Activated CD4-positive, CD25-positive, alpha-beta regulatory T cell treated with anti-CD3 and anti-CD28 coated beads, Interleukin-2, amount 50 U/mL, for 24 hours (primary cell): ENCODE data around the gene GNAZ.

Experiments used
- ATAC-seq, 2 donors: fragments of 150-1000 bp; cut with Tn5 transposase; one replicate each; pipeline ENCODE4 v1.10.0; 2021; ENCODE audit warnings: mild to moderate bottlenecking in 1 of 2, moderate library complexity in 1 of 2

The GNAZ gene

DNA sequence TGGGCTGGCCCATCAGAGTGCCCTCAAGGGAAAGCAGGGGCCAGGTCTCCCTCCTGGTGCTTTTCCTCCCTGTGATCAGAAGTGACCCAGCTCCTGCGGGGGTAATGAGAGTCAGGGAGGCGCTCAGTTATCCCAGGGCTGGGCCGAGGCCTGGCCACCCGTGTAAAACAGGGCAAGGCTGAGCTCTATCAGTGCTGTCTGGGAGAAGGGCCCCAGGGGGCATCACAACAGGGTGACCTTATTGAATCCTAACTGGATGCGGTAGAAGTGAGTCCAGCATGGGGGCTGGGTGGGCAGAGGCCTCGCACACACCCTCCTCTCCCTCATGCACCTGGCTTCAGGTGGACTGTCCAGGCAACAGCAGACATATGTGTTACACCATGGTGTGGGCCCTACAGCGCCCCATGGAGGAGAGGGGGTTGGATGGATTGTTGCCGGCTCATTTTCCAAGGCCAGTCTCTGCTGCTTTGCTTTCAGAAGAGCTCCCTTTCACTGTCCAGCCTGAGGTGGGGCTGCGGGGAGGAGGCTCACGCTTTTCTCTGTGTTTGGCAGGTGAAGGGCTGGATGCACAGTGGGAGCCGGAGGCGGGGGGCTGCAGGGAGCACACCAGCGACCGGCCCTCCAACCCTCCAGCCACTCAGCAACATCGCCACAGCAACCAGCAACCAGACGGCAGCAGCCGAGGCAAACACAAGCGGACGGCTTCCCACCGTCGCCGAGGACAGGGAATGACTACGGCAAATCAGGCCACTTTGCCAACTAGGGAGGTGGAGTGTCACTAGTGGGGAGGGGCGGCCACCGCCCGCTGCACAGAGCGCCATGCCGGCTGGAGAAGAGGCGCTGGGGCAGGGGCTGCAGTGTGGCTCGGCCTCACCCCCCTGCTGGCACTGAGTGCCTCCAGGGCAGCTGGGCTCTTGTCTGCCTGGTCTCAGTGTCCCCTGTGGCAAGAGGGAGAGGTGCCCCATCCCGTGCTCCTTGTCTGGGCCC is 24.7 kb downstream of the GNAZ start:
- ATAC-seq: no peak

DNA sequence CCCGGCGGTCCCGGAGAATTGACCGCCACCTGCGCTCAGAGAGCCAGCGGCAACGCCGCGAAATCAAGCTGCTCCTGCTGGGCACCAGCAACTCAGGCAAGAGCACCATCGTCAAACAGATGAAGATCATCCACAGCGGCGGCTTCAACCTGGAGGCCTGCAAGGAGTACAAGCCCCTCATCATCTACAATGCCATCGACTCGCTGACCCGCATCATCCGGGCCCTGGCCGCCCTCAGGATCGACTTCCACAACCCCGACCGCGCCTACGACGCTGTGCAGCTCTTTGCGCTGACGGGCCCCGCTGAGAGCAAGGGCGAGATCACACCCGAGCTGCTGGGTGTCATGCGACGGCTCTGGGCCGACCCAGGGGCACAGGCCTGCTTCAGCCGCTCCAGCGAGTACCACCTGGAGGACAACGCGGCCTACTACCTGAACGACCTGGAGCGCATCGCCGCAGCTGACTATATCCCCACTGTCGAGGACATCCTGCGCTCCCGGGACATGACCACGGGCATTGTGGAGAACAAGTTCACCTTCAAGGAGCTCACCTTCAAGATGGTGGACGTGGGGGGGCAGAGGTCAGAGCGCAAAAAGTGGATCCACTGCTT is 25.5 kb downstream of the GNAZ start:
- ATAC-seq: no peak

DNA sequence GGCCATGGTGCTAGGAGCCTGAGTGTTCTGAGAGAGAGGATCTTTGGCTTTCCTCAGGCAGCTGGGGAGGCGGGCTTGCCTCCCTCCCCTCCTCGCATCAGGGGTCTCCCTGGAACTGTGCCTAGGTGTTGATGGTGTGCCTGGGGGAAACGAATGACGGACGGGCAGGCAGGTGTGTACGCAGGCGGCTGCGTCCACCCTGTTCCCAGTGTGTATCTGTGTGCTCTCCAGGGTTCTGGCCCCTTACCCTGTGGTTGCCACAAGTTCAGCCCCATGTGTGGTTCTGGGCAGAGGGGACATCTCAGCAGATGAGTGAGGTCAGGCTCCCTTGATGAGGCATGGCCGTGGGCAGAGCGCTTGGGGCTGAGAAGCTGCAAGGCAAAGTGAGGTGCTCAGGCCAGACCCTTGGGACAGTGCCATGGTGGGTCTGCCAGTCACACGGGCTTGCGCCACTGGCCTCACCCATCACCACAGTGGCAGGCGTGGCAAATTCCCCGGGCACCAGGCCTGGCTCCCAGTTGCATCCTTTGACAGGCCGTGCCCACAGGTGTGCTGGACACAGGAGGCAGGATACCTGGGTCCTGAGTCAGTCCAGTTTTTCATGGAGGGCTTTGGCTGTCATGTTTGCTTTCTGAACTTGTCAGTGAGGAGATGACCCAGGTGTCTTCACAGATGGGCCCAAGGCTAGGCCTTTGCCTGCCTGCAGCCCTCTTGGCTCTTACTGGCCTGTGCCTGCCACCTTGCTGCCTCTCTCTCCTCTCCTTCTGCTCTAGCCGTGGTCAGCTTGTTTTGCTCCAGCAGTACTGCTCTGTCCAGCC is 27.3 kb downstream of the GNAZ start:
- ATAC-seq: peak in 1 of 2 donors; percentile 22

DNA sequence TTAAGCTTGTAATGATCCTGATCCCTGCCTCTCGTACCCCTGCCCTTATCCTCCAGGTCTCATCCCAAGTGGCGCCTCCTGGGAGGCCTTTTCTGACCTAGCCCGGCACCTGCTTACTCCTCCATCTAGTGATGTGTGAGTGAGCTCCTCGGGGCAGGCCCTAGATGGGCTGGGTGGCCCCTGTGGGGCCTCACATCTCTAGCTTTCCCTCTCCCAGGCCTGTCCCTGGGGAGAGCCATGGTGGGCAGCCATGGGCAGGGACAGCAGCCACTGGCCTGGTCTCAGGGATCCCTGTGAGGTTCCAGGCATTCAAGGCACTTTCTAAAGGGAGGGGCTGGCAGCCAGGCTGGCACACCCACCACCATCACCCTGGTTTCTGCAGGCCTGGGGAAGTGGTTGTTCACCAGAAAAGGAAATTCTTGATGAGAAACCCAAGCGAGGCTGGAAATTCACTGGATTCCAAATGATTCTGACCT is 27.9 kb downstream of the GNAZ start:
- ATAC-seq: no peak

DNA sequence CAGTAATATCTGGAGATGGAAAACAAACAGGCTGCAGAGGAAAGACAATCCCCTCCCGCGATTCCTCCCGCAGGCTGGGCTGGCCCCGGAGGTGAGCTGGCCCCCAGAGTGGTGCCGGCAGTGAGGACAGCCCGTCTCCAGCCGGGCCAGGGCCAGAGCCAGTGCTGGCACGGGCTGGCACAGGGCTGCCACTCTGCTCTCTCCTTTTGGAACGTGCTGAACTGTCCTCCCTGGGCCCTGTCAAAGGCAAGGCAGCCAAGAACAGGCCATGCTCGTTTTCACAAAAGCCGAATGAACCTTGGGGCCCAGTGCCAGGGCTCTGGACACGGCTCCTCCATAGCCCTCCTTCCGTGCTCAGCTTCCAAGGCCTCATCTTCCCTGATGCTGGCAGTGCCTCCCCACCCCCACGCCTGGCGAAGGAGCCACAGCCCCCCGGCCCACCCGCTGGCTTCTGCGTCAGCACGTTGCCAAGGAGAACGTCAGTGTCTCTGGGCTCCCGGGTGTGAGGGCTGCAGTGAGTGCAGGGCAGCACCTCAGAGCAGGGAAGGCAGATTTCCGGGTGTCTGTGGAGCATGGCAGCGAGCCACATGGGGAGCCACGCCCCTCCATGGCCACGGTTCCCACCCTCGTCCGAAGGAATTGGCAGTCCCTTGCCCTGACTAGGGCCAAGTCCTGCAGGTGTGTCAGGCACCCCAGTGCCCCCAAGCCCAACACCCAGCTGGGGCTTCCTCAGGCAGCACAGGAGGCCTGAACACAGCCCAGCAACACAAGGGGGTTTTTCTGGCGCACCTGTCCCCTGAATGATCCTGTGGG is 28.6 kb downstream of the GNAZ start:
- no peak for ATAC-seq

DNA sequence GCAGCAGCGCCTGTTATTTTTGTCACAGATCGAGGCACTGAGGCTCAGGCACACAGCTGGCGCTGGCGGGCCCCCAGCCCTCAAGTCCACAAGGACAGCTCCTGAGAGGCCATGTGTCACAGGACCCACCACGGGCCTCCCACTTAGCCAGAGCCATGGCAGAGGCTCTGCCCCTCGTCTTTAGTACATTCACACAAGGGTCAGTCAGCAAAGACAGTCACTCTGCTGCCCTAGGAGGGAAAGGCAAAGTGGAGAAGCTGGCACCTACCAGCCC is 29.1 kb downstream of the GNAZ start:
- no peak for ATAC-seq

DNA sequence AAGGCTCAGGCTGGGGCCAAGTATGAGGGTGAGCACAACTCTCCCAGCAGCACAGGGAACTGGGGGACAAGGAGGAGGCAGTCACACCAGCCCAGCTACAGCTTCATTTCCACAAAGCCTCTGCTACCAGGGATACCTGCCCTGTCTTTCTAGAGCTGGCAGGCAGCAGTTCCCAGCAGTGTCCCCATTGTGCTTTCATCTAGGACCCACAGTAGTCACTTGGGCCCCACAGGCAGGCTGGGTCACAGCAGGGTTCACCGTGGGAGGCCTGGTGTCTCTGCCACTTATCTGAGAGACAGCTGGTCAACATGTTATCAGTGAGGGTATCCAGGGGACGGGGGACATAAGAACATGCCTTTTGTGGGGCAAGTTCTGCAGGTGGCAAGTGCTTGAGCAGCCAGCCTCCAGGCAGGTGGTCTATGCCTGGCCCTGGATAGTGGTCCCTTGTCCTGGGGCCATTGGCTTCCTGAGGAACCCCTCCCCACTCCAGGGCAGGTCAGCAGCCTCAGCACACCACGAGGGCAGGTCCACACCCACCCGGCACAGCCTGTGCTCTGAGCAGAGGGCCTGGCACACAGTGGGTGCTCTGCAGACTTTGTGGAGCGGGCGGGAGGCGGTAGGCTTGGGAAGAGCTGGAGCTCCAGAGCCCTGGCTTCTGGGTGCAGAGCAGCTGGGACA is 29.9 kb downstream of the GNAZ start:
- no peak for ATAC-seq

- no peak for ATAC-seq
Observed at GRCh38 chr22:23101524-23101923, 31.2 kb downstream of the GNAZ start.

GRCh38 chr22:23102002-23102655 is 31.8 kb downstream of the GNAZ start:
- ATAC-seq: no peak

DNA sequence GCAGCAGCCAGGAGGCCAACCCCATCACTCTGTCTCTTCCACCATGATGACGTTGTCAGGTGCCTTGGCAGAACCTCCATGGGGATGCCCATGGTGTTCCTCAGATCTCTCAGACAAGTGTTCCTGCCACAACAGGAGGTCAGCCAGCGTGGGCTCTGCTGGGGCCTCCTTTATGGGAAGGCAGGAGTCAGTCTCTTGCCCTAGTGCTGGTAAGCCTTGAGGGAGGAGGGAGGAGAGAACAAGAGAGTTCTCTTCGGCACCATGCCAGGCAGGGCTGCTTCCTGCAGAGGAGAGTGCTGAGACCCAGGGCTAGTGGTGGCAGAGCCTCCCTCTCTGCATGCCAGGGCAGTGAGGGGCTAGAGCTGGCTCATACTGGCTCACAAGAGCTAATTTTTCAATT is 32.5 kb downstream of the GNAZ start:
- no peak for ATAC-seq

DNA sequence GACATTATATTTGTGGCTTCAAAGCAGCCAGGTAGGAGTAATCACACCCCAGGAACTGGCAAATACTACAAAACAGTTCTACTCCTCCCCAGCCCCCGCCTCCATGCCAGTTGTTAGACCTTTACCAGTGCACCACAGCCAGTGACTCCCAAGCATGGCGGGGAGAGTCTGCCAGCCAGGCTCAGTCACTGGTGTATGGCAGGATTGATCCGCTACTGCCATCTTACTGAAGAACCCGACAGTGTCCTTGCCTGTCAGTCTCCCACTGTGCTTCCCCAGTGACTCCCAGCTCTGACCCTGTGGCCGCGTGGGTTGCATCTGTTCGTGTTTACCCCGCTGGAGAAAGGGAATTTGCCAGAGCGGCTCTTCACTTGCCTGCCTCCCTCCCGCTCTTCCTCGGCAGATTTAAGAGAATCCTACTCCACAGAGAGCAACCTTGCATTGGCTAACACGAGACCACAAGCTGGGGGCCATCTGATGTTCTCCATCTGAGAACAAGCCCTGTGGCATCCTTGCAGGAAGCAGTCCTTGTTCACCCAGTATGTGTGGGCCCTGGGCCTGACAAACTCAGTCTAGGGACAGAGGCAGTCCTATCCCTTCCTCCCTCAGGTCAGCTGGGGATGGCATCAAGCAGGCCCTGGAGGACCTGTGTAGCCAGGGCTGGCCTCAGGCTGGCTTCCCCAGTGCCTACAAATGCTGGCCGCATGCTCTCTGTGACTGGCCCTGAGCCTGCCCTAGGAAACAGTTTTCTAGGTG is 33.1 kb downstream of the GNAZ start:
- no peak for ATAC-seq

GRCh38 chr22:23104187-23104971 is 34.1 kb downstream of the GNAZ start:
- no peak for ATAC-seq

GRCh38 chr22:23105304-23105703 is 35.0 kb downstream of the GNAZ start:
- ATAC-seq: no peak

- no peak for ATAC-seq
Observed at GRCh38 chr22:23105919-23106318, 35.6 kb downstream of the GNAZ start.

DNA sequence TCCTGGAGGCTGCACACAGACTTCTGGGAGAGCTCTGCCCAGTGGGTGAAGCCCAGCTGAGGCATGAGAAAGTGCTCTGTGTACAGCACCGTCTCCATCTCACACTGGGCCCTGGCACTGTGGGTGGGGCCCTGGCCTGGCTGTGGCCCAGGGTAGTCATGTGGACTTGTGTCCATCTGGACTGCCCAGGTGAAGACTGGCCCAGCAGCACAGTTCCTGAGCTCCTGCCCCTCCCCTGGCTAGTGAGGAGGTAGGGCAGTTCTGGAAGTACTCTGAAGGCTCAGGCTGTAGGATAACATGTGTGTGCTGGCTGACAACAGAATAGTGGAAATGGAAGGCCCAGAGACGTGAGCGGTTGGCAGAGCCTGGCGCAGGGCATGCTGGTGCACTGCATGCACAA is 36.0 kb downstream of the GNAZ start:
- no peak for ATAC-seq

- no peak for ATAC-seq
Observed at GRCh38 chr22:23106906-23107367, 36.6 kb downstream of the GNAZ start.

GRCh38 chr22:23107487-23108248 is 37.3 kb downstream of the GNAZ start:
- ATAC-seq: no peak

GRCh38 chr22:23108249-23109078 is 38.1 kb downstream of the GNAZ start:
- no peak for ATAC-seq
